GM15510 (cell line): ENCODE data around the gene FEN1.

Experiments
- POLR2A ChIP-seq: IDR thresholded peaks from 3 replicates; pipeline ENCODE4 v1.6.1; 2011; ENCODE audit warnings: borderline replicate concordance; ENCODE audit not compliant: insufficient read length; ENCODE audit errors: extremely low read depth

The FEN1 gene

DNA sequence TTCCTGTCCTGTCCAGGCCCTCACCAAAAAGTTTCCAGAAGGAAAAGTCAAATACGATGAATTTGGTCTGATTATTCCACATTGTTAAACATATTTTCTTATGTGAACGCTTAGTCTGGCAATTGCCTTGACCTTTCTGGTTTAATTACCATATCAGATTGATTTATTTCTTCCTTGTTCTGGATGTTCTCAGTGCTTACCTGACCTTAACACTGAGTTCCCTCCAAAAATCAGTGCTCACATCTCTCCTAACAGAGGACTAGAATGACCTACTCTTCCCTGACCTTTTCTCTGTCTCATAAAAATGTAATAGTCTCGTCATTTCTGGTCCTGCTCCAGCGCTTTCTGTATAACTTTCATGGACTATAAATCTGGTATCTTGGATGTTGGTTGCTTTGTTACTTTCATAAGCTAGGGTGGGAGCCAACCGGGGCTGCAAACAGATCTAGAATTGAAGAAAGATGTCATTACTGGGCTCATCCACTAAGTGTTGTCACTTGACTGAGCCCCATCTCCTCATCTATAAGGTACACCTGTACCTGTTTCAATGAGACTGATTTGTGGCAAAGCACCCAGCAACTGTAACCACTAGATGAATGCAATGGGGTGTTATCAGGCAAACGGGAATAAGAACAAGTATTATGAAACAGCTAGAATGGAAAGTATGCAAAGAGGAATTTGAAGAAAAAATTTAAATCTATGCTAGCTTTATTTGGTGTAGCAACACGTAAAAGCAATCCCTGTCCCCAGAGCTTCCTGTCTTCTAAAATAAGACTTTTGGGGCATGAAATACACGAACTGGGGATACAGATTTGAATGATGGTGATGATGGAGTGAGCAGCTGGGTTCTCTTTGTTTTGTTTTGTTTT, 37.8 kb downstream of the FEN1 start:
- TF ChIP-seq POLR2A: no peak

DNA sequence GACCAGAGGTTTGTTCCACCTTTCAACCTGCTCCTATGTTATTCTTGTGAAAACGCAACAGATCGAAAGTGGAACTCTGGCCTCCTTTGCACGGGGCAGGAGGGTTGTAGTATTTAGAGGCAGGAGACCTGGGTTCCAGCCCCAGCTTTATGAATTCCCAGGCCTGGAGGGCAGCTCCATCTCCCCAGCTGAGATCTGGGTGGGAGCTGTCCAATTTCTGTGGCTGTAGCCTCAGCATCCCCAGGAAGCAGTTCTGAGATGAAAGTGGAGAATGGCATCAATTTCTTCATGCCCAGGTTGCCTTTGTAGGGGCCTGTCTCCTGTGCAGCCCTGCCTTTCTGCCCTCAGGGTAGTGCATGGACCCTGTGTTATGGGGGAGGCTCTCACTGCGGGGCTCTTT, 39.5 kb downstream of the FEN1 start:
- TF ChIP-seq POLR2A: no peak

DNA sequence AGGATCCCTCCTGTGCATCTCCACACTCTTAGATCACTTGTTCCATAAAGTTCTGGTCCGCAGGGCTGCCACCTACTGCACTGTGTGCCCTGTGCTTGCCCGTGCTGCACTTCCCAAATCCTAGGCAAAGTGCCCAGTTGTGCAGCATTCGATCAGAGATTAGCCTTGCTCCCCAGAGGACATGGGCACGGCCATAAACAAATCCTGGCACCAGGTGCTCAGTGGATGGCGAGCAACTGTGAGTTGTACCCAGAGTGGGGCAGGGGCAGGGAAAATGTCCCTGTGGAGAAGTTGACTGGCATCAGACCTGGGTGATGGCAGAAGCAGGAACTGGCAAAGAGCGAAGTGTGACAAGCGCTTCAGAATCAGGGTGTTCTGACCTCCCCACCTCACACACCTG, 40.0 kb downstream of the FEN1 start:
- no peak for TF ChIP-seq POLR2A

GRCh38 chr11:61833471-61833870, 40.8 kb downstream of the FEN1 start:
- no peak for TF ChIP-seq POLR2A

DNA sequence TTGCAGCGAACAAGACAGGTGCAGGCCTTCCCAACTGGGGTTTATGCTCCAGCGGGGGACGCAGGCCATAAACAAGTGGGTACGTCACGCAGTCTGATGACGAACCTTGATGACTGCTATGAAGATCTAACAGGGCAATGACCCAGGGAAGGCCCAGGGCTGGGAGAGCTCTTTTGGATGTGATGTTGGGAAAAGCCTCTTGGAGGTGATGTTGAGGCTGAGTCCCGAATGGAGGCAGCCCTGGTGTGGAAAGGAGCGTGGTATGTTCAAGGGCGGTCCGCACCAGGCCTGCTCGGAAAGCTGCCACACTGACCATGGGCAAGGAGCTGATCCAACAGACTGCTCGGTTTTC, 41.2 kb downstream of the FEN1 start:
- no peak for TF ChIP-seq POLR2A

- peak; percentile 61 for TF ChIP-seq POLR2A
Measured at GRCh38 chr11:61834278-61835048, 41.8 kb downstream of the FEN1 start.

DNA sequence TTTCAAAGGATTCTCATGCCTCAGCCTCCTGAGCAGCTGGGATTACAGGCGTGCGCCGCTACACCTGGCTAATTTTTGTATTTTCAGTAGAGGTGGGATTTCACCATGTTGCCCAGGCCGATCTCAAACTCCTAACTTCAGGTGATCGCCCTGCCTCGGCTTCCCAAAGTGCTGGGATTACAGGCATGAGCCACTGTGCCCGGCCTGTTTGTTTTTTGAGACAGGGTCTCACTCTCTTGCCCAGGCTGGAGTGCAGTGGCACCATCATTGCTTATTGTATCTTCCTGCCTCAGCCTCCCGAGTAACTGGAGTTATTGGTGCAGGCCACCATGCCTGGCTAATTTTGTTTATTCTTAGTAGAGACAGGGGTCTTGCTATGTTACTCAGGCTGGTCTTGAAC, 43.5 kb downstream of the FEN1 start:
- TF ChIP-seq POLR2A: no peak

DNA sequence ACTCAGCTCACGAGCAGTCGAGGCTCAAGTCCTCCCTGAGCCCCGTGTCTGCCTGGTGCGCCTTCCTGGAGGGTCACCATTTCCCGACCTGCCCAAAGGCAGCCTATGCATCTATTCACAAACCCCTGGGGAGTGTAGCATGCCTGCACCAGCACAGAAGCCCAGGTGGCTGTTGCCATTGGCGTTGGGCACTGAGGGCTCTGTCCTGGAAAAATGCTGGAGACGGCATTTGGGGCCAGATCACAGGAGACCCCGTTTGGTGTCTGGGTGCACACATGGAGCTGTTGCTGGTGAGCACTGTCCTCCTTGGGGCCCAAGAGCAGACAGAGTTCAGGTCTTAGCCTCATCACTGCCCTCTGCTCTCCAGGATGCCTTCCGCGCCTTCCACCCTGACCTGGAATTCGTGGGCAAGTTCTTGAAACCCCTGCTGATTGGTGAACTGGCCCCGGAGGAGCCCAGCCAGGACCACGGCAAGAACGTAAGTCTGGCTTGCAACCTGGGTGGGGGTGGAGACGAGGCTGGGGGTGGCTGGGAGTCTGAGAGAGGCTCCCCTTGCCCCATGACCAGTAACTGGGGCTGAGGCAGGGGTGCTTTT, 44.8 kb downstream of the FEN1 start:
- TF ChIP-seq POLR2A: no peak

DNA sequence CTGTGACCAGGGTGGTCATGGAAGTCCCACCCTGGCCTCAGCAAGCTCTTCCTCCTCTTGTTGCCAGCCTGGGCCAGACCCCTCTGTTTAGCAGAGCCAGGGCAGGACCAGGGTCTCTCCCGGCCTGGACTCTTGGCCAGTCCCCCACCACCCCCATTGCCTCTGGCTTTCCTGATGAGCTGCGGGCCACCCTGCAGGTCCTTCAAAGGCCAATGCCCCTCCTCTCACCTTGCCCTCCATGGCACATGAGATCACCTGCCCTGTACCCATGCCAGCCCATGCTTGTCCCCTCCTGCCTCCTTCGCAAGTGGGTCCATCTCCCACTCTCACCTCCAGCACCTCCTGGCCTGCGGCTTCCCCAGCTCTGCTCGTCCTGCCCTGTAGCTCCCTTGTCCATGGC, 45.8 kb downstream of the FEN1 start:
- TF ChIP-seq POLR2A: peak; percentile 16

- peak; percentile 11 for TF ChIP-seq POLR2A
Measured at GRCh38 chr11:61838921-61839320, 46.2 kb downstream of the FEN1 start.

DNA sequence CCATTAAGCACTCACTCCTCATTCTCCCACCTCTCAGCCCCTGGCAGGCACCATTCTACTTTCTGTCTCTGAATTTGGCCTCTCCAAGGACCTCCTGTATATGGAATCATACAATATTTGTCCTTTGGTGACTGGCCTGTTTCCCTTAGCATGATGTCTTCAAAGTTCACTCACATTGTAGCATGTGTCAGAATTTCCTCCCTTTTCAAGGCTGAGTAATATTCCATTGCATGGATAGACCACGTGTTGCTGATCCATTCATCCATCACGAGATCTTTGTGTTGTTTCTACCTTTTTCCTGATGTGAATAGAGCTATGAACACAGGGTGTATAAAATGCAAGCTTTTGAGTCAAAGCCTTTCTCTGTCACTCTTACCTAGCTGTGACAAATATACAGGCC, 47.0 kb downstream of the FEN1 start:
- TF ChIP-seq POLR2A: no peak

DNA sequence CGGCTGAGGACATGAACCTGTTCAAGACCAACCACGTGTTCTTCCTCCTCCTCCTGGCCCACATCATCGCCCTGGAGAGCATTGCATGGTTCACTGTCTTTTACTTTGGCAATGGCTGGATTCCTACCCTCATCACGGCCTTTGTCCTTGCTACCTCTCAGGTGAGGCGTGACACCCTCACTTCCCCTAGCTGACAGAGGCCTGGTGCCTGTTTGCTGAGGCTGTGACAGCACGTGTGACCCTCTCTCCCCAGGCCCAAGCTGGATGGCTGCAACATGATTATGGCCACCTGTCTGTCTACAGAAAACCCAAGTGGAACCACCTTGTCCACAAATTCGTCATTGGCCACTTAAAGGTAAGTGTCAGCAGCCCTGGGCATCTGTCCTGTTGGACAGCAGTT, 47.7 kb downstream of the FEN1 start:
- TF ChIP-seq POLR2A: no peak

DNA sequence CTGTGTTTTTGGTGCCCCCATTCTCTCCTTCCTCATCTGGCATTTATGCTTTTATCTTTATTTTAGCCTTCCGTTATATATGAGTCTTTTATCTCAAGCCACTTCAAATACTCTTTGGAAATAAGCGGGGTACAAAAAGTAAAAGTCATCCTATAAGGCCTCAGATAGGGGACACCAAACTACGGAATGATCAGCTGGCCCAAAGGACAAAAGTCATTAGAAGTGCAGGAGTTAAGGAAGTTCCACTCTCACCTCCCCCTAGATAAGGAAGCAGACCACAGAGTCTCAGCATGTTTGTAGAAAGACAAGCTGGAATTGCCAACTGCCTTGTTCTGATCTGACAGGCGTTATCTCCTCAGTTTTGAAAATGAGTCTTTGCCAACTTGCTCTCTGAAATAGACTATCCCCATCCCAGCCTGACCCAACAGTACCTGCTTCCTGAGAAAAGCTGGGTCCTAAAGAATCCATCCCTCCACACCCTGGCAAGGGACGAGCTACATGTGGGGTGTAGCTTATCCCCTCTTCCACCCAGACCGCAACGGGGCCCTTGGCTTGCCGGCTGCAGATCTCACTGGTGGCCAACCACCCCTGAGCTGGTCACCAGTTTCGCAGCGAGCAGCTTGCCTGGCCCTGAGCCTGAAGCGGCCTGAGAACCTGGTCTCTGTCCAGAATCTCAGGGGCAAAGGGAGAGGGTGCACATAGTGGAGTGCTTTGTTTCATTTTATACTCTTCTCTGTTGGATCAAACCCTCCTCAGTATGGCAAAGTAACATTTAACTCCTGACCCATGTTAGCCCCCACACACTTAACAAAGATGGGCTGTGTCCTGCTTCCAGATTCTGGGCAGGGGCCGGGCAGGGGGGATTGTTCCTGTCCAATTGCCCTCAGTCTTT, 49.2 kb downstream of the FEN1 start:
- TF ChIP-seq POLR2A: peak; percentile 10

DNA sequence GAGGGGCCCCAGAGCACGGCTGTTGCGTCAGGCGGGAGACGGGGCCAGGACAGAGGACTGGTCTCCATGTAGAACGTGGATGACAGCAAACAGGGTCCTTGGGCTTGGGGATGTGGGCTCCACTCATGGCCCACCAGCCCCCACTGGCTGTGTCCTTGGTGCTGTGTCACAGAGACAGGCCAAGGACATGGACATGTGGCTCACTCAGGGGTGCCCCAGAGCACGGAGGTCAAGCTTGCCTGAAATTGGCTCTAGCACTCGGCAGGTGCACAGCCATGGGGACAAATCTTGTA, 49.8 kb downstream of the FEN1 start:
- peak; percentile 9 for TF ChIP-seq POLR2A

GRCh38 chr11:61844909-61845565, 52.3 kb downstream of the FEN1 start:
- TF ChIP-seq POLR2A: no peak

- TF ChIP-seq POLR2A: no peak
Measured at GRCh38 chr11:61846362-61847020, 53.8 kb downstream of the FEN1 start.
